GM12872 (cell line): Measurements from ENCODE around the gene PHKB.

ENCODE experiments used
- TF ChIP-seq, protein P1 (sequence below): IDR thresholded peaks from 3 replicates; pipeline ENCODE4 v1.5.1; 2011; ENCODE audit warnings: low read depth, mild to moderate bottlenecking, low read length, moderate library complexity; ENCODE audit not compliant: insufficient read depth

The PHKB gene

GRCh38 chr16:47732122-47732521 lies 271.0 kb downstream of the PHKB start:
- TF ChIP-seq, protein P1, sequence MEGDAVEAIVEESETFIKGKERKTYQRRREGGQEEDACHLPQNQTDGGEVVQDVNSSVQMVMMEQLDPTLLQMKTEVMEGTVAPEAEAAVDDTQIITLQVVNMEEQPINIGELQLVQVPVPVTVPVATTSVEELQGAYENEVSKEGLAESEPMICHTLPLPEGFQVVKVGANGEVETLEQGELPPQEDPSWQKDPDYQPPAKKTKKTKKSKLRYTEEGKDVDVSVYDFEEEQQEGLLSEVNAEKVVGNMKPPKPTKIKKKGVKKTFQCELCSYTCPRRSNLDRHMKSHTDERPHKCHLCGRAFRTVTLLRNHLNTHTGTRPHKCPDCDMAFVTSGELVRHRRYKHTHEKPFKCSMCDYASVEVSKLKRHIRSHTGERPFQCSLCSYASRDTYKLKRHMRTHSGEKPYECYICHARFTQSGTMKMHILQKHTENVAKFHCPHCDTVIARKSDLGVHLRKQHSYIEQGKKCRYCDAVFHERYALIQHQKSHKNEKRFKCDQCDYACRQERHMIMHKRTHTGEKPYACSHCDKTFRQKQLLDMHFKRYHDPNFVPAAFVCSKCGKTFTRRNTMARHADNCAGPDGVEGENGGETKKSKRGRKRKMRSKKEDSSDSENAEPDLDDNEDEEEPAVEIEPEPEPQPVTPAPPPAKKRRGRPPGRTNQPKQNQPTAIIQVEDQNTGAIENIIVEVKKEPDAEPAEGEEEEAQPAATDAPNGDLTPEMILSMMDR = no peak

GRCh38 chr16:47732523-47733111 lies 271.5 kb downstream of the PHKB start:
- TF ChIP-seq, protein P1 = no peak

DNA sequence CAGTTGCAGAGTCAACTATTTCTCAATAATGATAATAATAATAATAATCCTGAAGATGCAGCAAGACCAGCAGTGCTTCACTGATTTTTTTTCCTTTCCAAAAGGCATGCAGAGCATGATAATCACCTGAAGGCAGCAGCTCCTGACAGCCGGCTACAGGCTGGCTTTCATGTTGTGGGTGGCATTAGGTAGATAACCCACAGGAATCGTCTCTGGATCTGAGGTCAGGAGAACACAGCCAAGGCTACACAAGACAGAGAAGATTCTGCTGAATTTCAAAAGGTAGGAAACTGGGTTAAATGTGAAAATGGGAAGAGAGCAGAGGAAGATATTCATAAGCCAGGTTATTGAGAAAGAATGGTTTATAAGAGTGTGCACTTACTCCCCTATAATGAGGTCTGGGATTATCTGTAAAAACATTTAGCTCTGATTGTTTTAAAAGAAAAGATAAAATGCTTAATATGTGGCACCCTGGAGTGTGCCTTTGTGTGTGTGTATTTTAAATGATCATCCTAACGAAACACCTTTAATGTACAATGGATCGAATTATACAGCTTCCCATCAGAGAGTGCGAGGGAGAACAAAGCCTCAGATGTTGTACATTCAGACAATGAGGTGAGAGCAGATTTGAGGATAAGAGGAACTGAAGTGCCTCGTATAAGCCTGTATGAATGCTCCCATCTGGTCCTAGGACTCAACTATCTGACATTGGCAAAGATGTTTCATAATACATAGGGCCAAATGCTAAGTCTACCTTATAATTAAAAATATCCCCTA lies 273.1 kb downstream of the PHKB start:
- TF ChIP-seq, protein P1 = no peak

GRCh38 chr16:47734987-47735594 lies 274.0 kb downstream of the PHKB start:
- TF ChIP-seq, protein P1 = no peak

DNA sequence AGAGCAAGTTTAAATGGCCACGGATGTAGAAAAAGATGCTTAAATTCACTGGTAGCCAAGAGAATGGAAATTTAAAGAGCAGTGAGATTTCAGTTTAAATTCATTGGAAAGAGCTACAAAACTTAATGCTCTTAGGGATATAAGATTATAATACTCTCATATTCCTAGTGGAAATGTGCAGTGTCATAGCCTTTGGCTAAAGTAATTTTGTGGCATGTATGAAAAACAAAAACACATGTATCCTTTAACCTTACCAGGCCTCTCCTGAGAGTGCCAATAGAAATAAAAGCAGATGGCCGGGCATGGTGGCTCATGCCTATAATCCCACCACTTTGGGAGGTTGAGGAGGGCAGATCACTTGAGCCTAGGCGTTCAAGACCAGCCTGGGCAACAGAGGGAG lies 289.2 kb downstream of the PHKB start:
- TF ChIP-seq, protein P1 = no peak
